ENCODE results near the gene HOXB6.

GRCh38 chr17:48583708-48584222 lies 21.0 kb downstream of the HOXB6 start:
- TF ChIP-seq CTCF (conservative IDR thresholded peaks at IDR 0.05), result no peak
- no peak for TF ChIP-seq ZFX (IDR thresholded peaks at IDR 0.05)

Measured in C4-2B (cell line).